Astrocyte (in vitro differentiated cells and primary cell): Measurements from ENCODE around the gene LAYN.

ENCODE experiments used
- CTCF ChIP-seq: IDR thresholded peaks from 2 replicates; pipeline ENCODE4 v1.5.1; 2011; ENCODE audit warnings: low read depth, mild to moderate bottlenecking, inconsistent platforms, low read length, moderate library complexity; ENCODE audit not compliant: insufficient read depth
- EZH2 ChIP-seq: IDR thresholded peaks from 2 replicates; pipeline ENCODE4 v1.6.1; 2012; ENCODE audit warnings: mild to moderate bottlenecking, low read length, inconsistent platforms; ENCODE audit not compliant: insufficient read depth

- TF ChIP-seq CTCF = peak; percentile 19
- TF ChIP-seq EZH2 = no peak
Measured at GRCh38 chr11:111528557-111528956, 12.0 kb upstream of the LAYN start.
